ENCODE data around the gene THAP2.

THAP2 gene

DNA sequence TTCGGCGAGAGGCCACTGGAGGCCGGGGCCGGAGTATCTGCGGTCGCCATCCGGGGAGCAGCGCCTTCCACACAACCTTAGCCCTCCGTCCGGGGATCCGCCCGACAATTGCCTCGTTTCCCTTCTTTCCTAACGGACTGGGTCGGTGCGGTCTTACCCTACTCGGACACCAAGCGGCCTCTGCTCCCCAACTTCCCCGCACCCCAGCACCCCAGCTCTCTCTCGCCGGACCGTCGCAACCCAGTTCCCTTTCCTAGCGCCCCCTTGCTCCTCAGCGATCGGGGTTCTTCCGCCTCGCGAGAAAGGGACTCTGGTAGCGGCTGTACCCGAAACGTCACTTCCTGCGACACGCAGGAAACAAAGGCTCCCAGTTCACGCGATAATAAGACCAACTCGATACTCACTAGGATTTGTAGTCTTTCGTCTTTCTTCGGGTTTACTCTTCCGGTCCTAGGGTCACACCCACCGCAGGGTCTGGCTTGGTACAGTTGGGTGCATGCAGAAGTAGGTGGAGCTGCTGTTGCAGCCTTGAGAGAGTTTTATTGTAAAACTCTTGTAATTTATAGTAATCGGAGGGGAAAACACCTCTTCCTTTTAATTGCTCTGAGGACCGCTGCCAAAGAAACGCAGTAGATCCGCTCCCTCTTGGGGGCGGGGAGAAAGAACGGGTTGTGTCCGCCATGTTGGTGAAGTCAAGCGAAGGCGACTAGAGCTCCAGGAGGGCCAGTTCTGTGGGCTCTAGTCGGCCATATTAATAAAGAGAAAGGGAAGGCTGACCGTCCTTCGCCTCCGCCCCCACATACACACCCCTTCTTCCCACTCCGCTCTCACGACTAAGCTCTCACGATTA, at the start of gene THAP2, which contains the start of gene ZFC3H1:
Gene THAP2 (plus strand): TSS at position 741 of the 850 bp plus-strand sequence. CDS start 209 bp downstream, outside the sequence.
Gene ZFC3H1 (minus strand): TSS at position 288 of the 850 bp plus-strand sequence. CDS start 238 bp downstream, at position 50.
- peak; percentile 100 for DNase-seq

- no peak for DNase-seq
These were observed 42.2 kb upstream of the THAP2 start for GRCh38 chr12:71621938-71622337.

- DNase-seq: no peak
These were observed 38.6 kb upstream of the THAP2 start for GRCh38 chr12:71625476-71625875.

GRCh38 chr12:71626098-71626497, 38.0 kb upstream of the THAP2 start:
- DNase-seq: no peak

- peak; percentile 32 for DNase-seq
These were observed 37.3 kb upstream of the THAP2 start for GRCh38 chr12:71626768-71627167.

- DNase-seq: no peak
These were observed 36.6 kb upstream of the THAP2 start for GRCh38 chr12:71627438-71628002.

DNA sequence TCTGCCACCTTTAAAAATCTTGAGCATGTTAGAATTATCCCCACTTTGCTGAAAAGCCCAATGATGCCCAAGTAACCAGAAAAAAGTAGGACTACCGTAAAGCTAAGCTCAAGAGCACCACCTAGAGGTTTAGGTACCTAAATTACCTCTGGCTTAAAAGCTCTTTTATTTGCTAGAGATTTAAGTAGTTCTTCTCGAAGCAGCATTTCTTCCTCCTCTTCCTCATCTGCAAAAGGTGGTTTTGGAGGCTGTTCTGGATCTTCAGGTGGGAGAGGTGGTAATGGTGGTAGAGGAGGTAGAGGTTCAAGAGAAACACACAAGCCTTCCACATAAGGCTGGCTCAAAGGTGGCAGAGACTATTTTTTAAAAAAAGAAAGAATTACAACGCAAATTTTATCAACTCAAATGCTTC, 27.4 kb upstream of the THAP2 start:
- peak; percentile 53 for DNase-seq

DNA sequence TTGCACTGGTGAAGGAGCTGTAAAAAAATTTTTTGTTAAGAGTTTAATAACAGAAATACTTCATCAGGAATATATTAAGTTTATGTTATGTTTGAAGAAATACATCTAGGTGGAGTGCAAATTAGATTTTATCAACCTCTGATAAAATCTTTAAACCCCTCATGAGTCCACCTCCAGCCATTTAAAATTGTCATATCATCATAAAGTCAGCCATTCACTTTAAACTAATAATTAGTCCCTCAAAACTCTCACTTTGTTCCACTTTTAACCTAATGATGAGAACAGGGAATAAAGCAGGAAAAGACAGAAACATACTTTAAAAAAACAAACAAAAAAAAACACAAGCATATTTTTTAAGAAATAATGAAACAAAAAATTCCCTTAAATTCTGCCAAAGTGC, 25.6 kb upstream of the THAP2 start:
- no peak for DNase-seq

- no peak for DNase-seq
These were observed 24.8 kb upstream of the THAP2 start for GRCh38 chr12:71639341-71639760.

GRCh38 chr12:71640316-71640715, 23.8 kb upstream of the THAP2 start:
- DNase-seq: no peak

DNA sequence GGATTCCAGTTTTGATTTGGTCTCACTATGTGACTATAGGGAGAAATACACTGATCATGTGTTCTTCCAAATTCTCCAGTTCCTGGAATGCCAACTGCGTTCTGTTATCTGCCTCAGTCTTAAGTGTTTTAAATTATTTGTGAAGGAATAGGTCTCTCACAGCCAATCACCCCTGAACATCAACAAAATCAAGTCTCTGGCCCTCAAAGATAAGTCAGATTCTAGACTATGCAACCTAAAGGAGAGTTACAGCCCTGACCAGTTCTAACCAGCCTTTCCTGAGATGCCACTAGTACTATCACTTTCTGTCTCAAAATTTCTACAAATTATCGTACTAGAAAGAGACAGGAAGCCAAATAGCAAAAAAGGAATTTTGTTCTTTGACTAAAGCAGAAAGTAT, 22.7 kb upstream of the THAP2 start:
- no peak for DNase-seq

DNA sequence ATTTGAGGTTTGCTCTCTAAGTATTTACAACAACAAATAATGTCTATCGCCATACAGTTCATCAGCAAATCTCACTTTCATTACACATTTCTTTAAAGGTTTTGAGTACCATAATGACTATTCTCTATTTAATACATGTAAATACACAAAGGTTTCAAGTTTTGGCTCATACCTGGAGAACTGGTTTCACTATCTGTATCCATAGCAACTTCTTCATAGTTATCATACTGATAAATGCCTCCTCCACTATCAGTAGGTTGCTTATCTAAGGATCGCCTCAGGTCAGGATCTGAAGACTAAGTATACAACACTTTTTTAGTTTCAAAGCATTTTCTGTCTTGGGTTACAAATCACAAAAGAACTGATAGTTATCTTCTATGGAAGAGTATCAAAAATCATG, 21.8 kb upstream of the THAP2 start:
- DNase-seq: no peak

DNA sequence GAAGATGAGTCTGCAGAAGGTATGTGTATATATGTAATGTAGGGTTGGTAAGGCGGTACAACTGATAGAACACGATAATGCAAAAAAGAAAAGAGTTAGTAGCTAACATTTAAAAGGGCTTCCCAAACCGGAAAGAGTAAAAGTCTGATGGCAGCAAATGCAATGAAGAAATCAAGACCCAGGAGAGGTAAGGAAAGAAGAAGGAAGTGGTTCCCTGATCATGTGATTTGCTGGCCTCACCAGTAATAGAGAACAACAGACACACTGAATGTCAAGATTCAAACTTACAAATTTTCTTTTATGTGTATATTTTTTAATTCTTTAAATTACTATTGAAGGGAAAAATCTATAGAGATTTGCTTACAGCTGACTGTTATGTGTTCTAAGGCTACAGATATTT, 18.8 kb upstream of the THAP2 start:
- DNase-seq: no peak

DNA sequence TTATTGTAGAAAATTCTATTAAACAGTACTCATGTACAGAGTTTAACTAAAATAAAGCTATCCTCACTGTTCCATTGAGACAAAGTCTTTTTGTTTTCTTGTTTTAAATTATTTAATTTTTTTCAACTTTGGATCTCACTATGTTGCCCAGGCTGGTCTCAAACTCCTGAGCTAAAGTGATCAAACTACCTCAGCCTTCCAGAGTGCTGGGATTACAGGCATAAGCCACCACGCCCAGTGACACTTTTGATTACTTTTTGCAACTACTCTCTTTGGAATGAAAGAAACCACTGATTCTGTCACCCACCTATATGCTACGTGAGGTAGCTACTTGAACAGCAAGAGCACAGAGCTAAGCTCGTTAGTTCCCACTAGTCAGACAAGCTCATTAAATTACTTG, 17.6 kb upstream of the THAP2 start:
- DNase-seq: no peak

- DNase-seq: no peak
These were observed 15.6 kb upstream of the THAP2 start for GRCh38 chr12:71648537-71648936.

DNA sequence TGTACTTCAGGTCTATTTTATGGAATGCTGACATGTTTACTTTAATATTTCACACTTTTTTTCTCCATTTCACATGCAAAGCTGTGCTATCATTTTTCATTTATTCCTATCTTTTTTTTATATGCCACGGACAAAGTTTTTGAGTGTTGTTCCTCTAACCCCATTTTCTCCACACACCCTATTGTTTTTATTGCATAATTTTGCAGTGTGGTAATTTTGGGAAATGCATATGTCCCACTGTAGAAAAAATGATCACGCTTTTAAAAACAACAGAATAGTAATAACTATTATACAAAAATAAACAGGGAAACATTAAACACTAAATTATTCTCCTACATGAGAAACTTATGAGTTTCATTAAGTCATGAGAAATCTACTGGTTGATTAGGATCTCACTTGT, 14.7 kb upstream of the THAP2 start:
- no peak for DNase-seq

GRCh38 chr12:71652656-71653055, 11.4 kb upstream of the THAP2 start:
- peak; percentile 10 for DNase-seq

GRCh38 chr12:71653137-71653536, 11.0 kb upstream of the THAP2 start:
- no peak for DNase-seq

DNA sequence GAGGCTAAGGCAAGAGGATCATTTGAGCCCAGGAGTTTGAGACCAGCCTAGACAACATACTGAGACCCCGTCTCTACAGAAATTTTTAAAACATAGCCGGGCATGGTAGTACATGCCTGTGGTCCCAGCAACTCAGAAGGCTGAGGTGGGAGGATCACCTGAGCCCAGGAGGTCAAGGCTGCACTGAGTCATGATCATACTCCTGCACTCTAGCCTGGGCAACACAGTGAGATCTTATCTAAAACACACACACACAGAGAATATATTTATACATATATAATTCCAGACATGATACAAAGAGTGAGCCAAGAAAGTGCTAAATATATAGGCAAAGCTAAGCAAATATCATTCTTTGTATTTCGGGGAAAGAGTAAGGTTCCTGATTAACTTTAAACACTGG, 9.9 kb upstream of the THAP2 start:
- no peak for DNase-seq

DNA sequence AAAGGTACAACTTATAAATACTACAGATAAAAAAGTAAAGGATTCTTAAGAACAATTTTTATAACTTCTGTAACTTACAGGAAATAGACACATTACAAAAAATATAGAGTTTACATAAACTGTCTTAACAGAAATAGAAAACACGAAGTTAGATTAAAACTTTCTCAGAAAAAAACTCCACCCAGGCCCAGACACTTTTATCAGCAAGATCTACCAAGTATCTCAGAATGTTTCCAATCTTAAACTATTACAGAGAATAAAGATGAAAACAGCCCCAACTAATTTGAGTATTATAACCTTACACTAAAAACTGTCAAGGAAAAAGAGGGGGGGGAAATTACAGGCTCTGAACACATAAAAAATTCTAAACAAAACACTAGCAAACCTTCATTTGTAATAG, 8.6 kb upstream of the THAP2 start:
- no peak for DNase-seq

GRCh38 chr12:71655907-71656306, 8.2 kb upstream of the THAP2 start:
- DNase-seq: no peak

- DNase-seq: no peak
These were observed 7.4 kb upstream of the THAP2 start for GRCh38 chr12:71656740-71657139.

- DNase-seq: peak; percentile 52
These were observed 2.0 kb upstream of the THAP2 start for GRCh38 chr12:71661977-71662530.

All from fibroblast of skin of right quadriceps (primary cell).